ENCODE data around the gene ZCCHC24. TPM values are rescaled to one million over a fixed set of nuclear protein-coding genes. Genes with fewer than 3 reads are reported as not detected.

The ZCCHC24 gene
- total RNA-seq, 4 donors from 2014 or later, result 47.1 to 73.6 (median 55.5) TPM

DNA sequence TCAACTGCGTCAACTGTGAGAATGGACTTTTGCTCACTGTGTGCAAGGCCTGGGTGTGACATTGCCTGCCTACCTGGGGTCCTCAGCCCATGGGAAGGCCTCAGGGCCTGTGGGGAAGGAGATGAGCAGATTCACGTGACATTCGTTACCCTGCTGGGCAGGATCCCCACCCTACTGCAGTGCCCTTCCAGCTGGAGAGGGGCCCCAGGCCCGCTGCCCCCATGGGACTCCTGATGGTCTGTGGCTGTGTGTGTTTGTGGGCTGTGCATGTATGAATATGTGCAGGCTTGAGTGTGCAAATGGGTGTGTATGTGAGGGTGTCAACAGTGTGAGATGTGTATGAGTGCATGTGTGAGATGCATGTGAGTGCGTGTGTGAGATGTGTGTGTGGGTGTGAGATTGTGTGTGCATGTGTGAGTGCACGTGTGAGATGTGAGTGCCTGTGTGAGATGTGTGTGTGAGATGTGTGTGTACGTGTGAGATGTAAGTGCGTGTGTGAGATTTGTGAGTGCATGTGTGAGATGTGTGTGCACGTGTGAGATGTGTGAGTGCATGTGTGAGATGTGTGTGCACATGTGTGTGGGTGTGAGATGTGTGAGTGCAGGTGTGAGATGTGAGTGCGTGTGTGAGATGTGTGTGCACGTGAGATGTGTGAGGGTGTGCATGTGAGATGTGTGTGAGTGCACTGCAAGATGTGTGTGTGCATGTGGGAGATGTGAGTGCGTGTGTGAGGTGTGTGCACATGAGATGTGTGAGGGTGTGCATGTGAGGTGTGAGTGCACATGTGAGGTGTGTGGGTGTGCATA, 68.5 kb downstream of the ZCCHC24 start:
- no peak for DNase-seq (ENCODE audit: low spot score)
- no peak for ATAC-seq (ENCODE audit: low FRiP score)
- TF ChIP-seq, protein P1, sequence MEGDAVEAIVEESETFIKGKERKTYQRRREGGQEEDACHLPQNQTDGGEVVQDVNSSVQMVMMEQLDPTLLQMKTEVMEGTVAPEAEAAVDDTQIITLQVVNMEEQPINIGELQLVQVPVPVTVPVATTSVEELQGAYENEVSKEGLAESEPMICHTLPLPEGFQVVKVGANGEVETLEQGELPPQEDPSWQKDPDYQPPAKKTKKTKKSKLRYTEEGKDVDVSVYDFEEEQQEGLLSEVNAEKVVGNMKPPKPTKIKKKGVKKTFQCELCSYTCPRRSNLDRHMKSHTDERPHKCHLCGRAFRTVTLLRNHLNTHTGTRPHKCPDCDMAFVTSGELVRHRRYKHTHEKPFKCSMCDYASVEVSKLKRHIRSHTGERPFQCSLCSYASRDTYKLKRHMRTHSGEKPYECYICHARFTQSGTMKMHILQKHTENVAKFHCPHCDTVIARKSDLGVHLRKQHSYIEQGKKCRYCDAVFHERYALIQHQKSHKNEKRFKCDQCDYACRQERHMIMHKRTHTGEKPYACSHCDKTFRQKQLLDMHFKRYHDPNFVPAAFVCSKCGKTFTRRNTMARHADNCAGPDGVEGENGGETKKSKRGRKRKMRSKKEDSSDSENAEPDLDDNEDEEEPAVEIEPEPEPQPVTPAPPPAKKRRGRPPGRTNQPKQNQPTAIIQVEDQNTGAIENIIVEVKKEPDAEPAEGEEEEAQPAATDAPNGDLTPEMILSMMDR (IDR thresholded peaks at IDR 0.05), result no peak

DNA sequence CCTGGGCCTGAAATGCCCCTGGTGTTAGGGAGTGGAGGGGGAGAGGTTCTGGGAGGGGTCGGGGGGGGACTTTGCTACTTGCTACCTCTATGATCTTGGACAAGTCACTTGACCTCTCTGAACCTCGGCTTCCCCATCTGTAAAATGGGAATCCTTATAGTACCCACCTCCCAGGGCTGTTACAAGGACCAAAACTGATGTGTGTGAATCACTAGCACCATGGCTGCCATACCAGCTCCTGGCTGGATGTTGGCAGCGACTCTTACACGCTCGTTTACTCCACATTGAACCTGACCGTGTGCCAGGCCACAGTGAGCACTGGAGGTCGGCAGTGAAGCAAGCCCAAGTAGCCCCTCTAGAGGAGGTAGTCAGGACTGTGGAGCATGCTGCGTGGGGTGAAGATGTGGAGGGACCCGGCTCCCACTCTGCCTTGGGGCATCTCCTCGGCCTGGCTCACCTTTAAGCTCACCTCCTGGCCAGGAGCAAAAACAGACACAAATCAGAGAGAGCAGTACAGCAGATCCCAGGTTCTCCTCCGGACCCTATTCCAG, 69.3 kb downstream of the ZCCHC24 start:
- DNase-seq (ENCODE audit: low spot score) (no peak), ATAC-seq (ENCODE audit: low FRiP score) (no peak)
- TF ChIP-seq, protein P1 (IDR thresholded peaks at IDR 0.05), result no peak

DNA sequence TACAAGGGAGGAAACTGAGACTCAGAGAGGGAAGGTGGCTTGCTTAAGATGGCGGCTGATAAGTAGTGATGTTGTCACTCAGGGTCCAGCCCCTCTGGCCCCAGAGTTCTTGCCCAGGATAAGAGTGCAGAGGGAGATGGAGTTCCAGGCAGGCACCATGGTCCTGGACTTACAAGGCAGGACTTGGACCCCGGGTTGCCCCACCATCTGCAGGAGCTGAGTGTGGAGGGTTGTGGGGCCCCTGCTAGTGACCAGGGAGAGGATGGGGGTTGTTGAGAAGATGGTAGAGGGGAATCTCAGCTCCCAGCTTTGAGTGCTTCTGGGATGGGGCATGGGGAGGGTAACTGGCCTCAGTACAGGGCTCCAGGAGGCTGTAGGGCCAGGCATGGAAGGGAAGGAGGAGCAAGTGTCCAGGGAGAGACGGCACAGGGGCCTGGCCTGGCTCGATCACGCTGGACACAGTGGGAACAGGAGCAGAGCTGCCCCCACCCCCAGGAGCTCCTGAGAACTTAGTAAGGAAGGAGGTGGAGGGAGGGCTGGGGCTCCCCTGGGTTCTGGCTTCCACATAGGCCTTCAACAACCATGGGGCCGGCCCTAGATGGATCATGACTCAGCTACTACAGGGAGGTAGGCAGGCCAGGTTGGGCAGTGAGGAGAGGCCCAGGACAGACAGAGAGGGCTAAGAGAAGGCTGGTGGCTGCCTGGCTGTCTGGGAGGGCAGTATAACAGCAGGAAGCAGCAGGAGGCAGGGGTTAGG, 69.9 kb downstream of the ZCCHC24 start:
- TF ChIP-seq, protein P1 (IDR thresholded peaks at IDR 0.05), result no peak
- ATAC-seq (ENCODE audit: low FRiP score), result peak; percentile 43
- DNase-seq (ENCODE audit: low spot score), result no peak

DNA sequence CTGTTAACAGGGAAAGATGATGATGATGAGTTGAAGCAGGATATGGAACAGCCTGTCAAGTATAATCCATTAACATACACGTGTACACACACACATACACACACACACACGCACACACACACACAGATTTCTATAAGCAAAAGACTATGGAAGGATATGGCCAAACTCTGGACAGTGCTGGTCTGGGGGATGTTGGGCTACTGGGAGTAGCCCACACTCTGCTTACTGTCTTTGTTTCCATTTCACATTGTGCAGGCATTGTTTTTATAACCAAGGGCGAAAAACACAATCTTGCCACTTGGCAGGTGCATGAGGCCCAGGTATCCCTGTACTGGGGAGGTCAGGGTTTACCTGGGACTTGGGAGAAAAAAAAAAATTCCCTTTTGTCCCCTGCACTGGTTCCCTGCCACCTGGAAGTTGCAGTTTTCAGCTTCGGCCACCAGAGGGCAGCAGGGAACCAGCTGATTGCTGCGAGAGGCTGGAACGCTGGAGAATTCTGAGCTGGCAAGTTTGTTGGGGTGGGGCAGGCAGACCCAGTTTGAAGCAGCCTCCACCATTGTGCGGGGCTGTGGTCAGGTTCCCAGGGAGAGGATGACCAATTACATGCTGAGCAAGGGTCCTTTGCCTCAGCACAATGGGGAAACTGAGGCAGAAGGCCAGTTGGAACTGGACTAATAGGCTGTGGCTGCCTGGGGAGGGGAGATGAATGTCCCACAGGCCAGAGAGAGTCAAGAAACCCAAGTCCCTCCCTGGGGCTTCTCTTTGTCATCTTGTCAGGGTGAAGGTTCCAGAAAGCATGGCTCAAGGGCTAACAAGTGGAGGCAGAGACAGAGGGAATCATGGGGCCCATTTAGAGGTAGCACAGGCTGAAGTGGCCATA, 70.9 kb downstream of the ZCCHC24 start:
- peak; percentile 48 for ATAC-seq (ENCODE audit: low FRiP score)
- peak; percentile 77 for DNase-seq (ENCODE audit: low spot score)
- TF ChIP-seq, protein P1 (IDR thresholded peaks at IDR 0.05), result peak in 1 of 3 donors; percentile 97

DNA sequence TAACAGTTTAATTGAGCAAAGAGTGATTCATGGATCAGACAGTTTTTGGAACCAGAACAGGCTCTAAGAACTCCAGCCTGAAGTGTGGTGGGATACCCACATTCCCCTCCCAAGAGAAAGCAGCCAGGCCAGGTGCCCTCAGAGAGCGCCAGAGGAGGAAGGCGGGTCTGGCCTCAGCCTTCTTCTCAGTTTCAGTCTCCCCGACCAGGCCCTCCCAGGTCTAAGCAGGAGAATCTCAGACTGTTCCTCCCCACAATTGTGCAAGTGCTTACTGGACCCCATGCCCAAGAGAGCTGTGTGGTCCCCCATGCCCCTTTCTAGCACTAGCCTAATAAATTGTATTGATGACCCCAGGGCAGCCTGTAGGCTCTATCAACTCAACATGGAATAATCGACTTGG, 72.6 kb downstream of the ZCCHC24 start:
- DNase-seq (ENCODE audit: low spot score) (no peak), ATAC-seq (ENCODE audit: low FRiP score) (no peak)
- TF ChIP-seq, protein P1 (IDR thresholded peaks at IDR 0.05), result no peak

DNA sequence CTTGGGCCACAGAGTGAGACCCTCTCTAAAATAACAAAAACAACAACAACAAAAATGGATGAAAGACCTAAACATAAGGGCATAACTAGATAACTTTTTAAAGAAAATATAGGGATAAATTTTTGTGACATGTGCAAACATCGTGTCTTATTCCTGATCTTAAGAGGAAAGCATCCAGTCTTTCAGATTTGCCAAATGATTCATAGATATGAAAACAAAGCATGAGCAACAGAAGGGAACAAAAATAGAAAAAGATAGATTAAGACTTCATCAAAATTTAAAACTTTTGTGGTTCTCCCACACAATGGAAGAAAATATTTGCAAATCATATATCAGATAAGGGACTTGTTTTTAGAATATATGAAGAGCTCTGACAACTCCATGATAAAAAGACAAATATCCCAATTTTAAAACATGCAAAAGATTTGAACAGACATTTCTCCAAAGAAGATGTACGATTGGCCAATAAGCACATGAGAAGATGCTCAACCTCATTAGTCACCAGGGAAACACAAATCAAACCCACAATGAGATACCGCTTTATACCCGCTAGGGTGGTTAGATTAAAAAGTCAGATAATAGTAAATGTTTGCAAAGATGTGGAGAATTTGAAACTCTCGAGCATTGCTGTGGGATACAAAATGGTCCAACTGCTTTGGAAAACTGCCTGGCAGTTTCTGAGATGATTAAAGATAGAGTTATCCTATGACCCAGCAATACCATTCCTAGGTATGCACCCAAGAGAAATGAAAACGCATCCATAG, 77.8 kb downstream of the ZCCHC24 start:
- no peak for DNase-seq (ENCODE audit: low spot score)
- TF ChIP-seq, protein P1 (IDR thresholded peaks at IDR 0.05), result no peak
- ATAC-seq (ENCODE audit: low FRiP score), result no peak

Measured in omental fat pad (tissue), 4 donors.